Activated gamma-delta T cell treated with anti-CD3 and anti-CD28 coated beads, Interleukin-2, amount 50 U/mL, for 16 hours (primary cell): ENCODE results near the gene ZNF77.
"Not testable (repeated sequence)": the region's sequence is repeated elsewhere in the genome, so short reads cannot be mapped to it uniquely, and the experiment has no call there.

ENCODE experiments used
- DNase-seq: peaks from one replicate; pipeline ENCODE4 v3.0.0-alpha.2; 2020; ENCODE audit warnings: low read depth

ZNF77 gene

GRCh38 chr19:2944775-2945574 is at the start of gene ZNF77:
Gene ZNF77, minus strand, starts transcription at chr19:2944971. Its CDS starts 131 bp downstream, at chr19:2944840.
- peak; percentile 99 for DNase-seq

GRCh38 chr19:2993579-2993978 is 48.8 kb upstream of the ZNF77 start:
- no peak for DNase-seq

- DNase-seq: no peak
Observed at GRCh38 chr19:2992958-2993357, 48.2 kb upstream of the ZNF77 start.

GRCh38 chr19:2992333-2992732 is 47.6 kb upstream of the ZNF77 start:
- DNase-seq: not testable (repeated sequence)

GRCh38 chr19:2989236-2989946 is 44.6 kb upstream of the ZNF77 start:
- no peak for DNase-seq

GRCh38 chr19:2988568-2988967 is 43.8 kb upstream of the ZNF77 start:
- no peak for DNase-seq

- no peak for DNase-seq
Observed at GRCh38 chr19:2987797-2988196, 43.0 kb upstream of the ZNF77 start.

- no peak for DNase-seq
Observed at GRCh38 chr19:2986951-2987524, 42.3 kb upstream of the ZNF77 start.

- DNase-seq: no peak
Observed at GRCh38 chr19:2984215-2984528, 39.4 kb upstream of the ZNF77 start.

- DNase-seq: no peak
Observed at GRCh38 chr19:2983351-2984214, 38.8 kb upstream of the ZNF77 start.

- no peak for DNase-seq
Observed at GRCh38 chr19:2982983-2983350, 38.2 kb upstream of the ZNF77 start.

- no peak for DNase-seq
Observed at GRCh38 chr19:2982561-2982960, 37.8 kb upstream of the ZNF77 start.

- no peak for DNase-seq
Observed at GRCh38 chr19:2981898-2982297, 37.1 kb upstream of the ZNF77 start.

- DNase-seq: no peak
Observed at GRCh38 chr19:2978772-2979171, 34.0 kb upstream of the ZNF77 start.

- DNase-seq: no peak
Observed at GRCh38 chr19:2978166-2978767, 33.5 kb upstream of the ZNF77 start.

GRCh38 chr19:2977746-2978138 is 33.0 kb upstream of the ZNF77 start:
- no peak for DNase-seq

- DNase-seq: peak; percentile 87
Observed at GRCh38 chr19:2977001-2977745, 32.4 kb upstream of the ZNF77 start, which contains the start of gene TLE6. Gene TLE6, plus strand, starts transcription at chr19:2977564. Its CDS starts 670 bp downstream, at chr19:2978234.

- no peak for DNase-seq
Observed at GRCh38 chr19:2976609-2977000, 31.8 kb upstream of the ZNF77 start.

GRCh38 chr19:2974342-2975041 is 29.7 kb upstream of the ZNF77 start:
- DNase-seq: no peak

- DNase-seq: no peak
Observed at GRCh38 chr19:2973229-2973628, 28.5 kb upstream of the ZNF77 start.
